Neuron (in vitro differentiated cells): ENCODE measurements around the gene LRRC18.

Source experiments
- H2AFZ ChIP-seq: one replicate; pipeline ENCODE4 v1.6.1; 2013; ENCODE audit warnings: low read depth, mild to moderate bottlenecking, inconsistent platforms, low read length, moderate library complexity
- H3K27me3 ChIP-seq: one replicate; pipeline ENCODE4 v1.6.1; 2013; ENCODE audit warnings: low read length; ENCODE audit not compliant: insufficient read depth
- H3K36me3 ChIP-seq: one replicate; pipeline ENCODE4 v1.6.1; 2013; ENCODE audit warnings: low read length; ENCODE audit not compliant: insufficient read depth
- H3K4me1 ChIP-seq: one replicate; pipeline ENCODE4 v1.6.1; 2013; ENCODE audit warnings: low read length; ENCODE audit not compliant: insufficient read depth
- H3K4me3 ChIP-seq: 2 replicates; pipeline ENCODE4 v1.5.1; 2013; ENCODE audit warnings: mild to moderate bottlenecking, low read length, moderate library complexity
- H3K9me3 ChIP-seq: one replicate; pipeline ENCODE4 v1.6.1; 2013; ENCODE audit warnings: low read length

Gene LRRC18

DNA sequence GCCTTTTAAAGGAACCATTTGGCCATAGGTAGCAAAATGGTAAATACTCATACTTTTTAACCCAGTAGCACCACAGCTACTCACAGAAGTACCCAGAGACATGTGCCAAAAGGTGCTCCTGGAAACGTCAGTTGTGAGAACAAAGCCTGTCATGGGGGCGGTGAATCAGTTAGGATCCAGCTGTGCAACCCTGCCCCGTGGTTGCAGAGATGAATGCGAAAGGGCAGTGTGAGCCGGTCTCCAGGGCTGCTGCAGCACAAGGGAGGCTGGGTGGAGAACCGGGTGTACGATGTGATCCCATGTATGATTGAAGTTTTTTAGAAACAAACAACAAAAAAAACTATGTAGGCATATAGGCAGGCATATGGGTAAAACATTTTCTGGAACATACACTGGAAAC is 1.3 kb upstream of the LRRC18 start:
- Histone ChIP-seq H3K4me1 (peaks cover 6% of the 10 kb centered on the region), H3K9me3 (no peaks in the 10 kb centered on the region), H3K4me3 (no peak overlapping the region)

DNA sequence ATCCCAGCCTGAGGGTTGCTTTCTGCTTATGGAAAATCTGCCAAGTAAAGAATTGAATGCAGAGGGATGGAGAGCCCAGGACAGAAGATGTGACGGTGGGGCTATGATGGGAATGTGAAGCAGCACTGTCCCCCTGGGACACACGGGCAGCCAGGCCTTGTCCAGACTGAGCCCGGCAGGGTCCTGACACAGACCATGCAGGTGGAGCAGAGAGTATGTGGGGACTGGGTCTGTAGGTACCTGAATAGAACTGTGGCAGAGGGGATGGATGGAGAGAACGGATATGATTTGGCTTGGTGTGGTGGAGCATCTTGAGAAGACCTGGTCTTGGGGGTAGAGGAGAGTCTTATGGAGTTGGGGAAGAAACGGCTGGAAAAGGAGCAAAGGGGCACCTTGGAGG is 732 bp upstream of the LRRC18 start:
- Histone ChIP-seq H3K9me3 (no peaks in the 10 kb centered on the region), H3K36me3 (no peaks in the 10 kb centered on the region), H3K4me1 (peaks cover 8% of the 10 kb centered on the region), H3K27me3 (no peaks in the 10 kb centered on the region), H3K4me3 (no peak overlapping the region), H2AFZ (no peak overlapping the region)

More for the DNA sequence above, 1.3 kb upstream of the LRRC18 start:
- Histone ChIP-seq H2AFZ (no peak overlapping the region), H3K27me3 (no peaks in the 10 kb centered on the region), H3K36me3 (no peaks in the 10 kb centered on the region)

DNA sequence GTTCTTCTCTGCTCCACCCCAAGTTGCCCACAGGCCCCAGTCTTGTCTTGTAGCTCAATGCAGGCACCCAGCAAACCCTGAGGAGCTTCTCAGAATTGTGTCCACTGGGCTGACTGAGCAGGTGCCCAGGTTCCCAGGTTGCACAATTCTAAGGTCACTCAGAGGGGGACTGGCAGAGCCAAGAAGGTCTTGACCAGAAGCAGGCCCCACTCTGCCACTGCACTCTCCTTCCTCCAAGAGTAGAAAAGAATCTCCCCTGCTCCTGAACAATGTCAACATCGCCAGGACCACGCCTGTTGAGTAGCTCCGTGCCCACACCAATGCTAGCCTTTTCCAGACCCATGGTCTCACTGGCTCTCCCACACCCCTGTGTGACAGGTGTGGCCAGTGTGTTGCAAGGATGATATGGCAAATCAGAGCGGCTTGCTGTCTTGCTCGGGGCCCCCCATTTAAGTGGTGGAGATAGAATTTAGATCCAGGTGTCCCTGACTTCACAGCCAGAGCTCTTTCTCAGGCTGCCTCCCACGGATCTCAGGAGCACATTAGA is 577 bp downstream of the LRRC18 start:
- H3K27me3 ChIP-seq: no peaks in the 10 kb centered on the region
- no peak overlapping the region for H3K4me3 ChIP-seq
- H3K36me3 ChIP-seq: no peaks in the 10 kb centered on the region
- peaks cover 13% of the 10 kb centered on the region for H3K4me1 ChIP-seq
- no peaks in the 10 kb centered on the region for H3K9me3 ChIP-seq
- no peak overlapping the region for H2AFZ ChIP-seq

DNA sequence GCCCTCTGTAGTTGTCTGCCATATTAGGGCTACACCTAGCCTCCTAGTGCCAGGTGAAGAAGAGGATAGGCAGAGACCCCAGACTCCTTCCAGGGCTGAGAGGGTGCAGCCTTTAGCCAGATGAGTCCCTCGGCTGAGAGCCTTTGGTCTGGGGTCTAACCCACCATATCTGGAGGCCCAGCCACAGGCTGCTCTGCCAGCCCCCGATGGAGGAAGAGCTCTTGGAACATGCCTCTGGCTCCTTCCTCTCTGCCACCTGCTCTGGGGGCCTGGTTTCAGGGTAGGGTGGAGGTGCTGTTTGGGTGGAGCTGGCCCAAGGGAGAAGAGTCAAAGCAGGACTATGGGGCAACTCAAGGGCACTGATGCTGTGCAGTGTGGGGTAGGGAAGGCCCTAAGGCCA is 1.4 kb downstream of the LRRC18 start:
- Histone ChIP-seq H3K27me3 (no peaks in the 10 kb centered on the region), H3K4me1 (peaks cover 13% of the 10 kb centered on the region), H2AFZ (no peak overlapping the region), H3K9me3 (no peaks in the 10 kb centered on the region), H3K4me3 (no peak overlapping the region), H3K36me3 (no peaks in the 10 kb centered on the region)

DNA sequence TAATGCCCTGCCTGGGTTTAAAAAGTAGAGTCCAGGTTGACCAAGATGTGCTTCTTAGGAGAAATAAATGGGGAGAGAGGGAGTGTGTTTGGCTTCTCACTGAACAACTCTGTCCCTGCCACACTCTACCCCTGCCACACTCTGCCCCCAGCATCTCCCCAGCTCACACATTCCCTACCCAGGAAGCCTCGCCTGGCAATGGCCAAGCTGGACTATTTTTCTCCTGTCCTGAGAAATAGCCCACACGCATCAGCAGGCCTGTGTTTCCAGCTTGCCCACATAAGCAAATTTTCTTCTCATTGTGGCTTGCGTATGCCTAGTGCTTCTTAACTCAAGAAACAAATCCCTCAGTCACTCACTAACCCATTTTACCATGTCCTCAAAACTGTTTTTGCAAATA is 1.8 kb downstream of the LRRC18 start:
- no peak overlapping the region for H3K4me3 ChIP-seq
- no peaks in the 10 kb centered on the region for H3K36me3 ChIP-seq

DNA sequence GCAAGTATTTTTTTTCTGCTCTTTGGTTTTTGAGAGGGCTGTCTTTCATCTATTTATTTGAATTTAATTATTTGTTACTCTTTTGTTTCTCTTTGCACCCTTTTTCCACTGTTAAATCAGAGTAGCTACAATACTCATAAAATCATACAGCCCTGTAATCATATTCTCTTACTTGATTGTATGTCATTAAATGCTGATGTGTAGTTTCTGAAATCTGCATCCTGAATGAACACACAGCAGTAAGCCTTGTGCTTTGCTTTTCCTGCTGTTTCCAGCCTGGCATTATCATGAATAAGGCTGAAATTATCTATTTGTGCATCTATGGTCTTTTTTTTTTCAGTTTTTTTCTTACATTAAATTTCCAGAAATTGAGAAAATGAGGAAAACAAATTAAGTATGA is 4.1 kb downstream of the LRRC18 start:
- Histone ChIP-seq H2AFZ (peak overlapping the region; percentile 18), H3K9me3 (no peaks in the 10 kb centered on the region), H3K4me3 (no peak overlapping the region), H3K4me1 (peaks cover 7% of the 10 kb centered on the region), H3K27me3 (no peaks in the 10 kb centered on the region), H3K36me3 (no peaks in the 10 kb centered on the region)

More for the DNA sequence above, 1.8 kb downstream of the LRRC18 start:
- Histone ChIP-seq H2AFZ (no peak overlapping the region), H3K4me1 (peaks cover 13% of the 10 kb centered on the region), H3K27me3 (no peaks in the 10 kb centered on the region), H3K9me3 (no peaks in the 10 kb centered on the region)

DNA sequence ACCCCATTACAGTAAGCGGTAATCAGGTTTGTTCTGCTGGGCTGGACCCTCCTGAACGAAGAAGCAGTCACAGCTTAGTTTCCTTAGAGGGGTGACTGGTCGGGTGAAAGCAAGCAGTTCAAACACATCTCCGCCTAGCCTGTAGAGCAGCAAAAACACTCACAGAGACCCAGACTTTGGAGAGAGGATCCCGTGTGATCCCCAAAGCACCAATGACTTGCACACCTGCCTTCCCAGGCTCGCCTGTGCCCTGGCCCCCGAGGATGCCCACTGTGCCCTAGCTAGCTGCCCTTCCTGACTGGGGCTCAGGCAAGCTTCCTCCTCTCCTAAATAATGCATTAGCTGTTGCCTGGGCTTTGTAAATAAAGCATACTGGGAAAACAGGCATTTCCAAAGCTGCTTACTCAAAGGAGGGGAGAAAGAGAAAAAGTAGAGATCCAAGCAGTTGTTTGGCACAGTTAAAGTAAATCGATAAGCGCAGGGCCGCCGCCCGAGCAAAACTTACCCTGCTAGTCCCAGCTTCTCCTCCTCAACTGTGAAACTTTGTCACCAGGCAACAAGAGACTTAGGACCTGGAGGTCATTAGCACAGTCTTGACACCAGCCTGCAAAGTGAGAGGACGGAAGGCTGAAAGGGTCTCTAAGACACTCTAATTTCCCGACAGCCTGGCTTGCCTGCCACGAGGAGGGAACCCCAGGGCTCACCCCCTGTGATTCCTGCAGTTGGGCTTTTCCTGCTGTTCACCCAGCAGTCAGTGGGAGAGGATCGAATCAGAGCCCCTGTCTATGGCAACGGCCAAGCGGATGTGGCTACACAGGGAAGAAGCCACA is 4.8 kb downstream of the LRRC18 start:
- peak overlapping the region; percentile 18 for H2AFZ ChIP-seq
- H3K4me1 ChIP-seq: peaks cover 7% of the 10 kb centered on the region
- no peaks in the 10 kb centered on the region for H3K27me3 ChIP-seq
- H3K36me3 ChIP-seq: no peaks in the 10 kb centered on the region
- no peak overlapping the region for H3K4me3 ChIP-seq
- no peaks in the 10 kb centered on the region for H3K9me3 ChIP-seq

DNA sequence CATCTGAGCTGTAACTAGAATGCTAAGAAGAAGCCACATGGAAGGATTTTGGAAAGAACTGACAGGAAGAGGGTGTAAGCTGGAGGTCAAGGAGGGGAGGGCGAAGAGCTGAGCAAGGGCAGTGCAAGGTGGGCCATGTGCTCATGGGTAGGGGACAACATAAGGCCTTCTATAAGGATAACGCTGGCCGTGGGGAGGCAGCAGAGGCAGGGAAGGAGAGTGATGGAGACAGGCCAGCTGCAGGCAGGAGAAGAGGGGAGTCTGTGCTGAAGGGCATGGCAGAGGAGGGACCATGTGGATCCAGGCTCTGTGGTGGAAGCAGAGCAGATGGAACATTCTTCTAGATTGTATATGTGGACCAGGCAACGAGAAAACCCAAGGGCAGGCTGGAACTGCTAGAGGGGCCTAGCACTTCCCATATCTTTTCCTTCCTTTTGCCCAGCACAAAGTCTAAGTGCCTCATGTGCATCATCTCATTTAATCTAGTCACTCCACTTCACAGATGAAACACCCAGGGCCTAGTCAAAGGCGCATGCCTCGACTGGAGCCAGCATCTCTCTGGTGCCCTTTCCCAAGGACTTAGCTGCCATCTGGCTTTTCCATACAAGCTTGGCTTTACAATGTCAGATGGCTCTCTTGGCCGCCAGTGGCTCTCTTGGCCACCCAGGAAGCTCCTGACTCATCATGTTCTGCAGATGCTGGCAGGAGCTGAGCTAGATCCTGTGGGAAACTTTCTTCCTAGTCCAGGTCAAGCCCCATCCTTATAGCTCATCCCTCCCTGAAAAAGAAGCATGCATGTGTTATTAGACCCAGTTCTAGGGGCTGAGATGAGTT is 6.6 kb downstream of the LRRC18 start:
- H2AFZ ChIP-seq: no peak overlapping the region
- no peak overlapping the region for H3K4me3 ChIP-seq
- H3K36me3 ChIP-seq: no peaks in the 10 kb centered on the region
- peaks cover 7% of the 10 kb centered on the region for H3K4me1 ChIP-seq
- H3K9me3 ChIP-seq: no peaks in the 10 kb centered on the region
- H3K27me3 ChIP-seq: no peaks in the 10 kb centered on the region

DNA sequence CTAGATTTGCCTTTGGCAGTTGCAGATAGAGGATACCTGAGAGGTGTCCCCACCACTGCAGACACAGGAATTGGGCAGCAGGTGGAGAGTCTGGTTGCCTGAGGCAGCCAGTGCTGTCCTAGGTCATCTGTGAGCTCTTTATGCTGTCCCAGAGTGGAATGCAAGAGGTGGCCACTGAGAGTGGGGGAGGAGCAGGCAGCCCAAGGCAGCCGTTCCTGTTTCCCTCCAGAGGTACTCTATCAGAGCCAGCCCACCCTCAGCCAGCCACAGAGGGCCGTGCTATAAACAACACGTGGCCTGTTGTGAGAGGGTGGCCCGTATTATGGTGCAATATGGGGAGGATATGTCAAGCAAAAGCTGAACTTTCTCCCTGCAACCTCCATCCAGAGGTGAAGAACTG is 8.5 kb downstream of the LRRC18 start:
- Histone ChIP-seq H3K27me3 (no peaks in the 10 kb centered on the region), H3K36me3 (no peaks in the 10 kb centered on the region)

DNA sequence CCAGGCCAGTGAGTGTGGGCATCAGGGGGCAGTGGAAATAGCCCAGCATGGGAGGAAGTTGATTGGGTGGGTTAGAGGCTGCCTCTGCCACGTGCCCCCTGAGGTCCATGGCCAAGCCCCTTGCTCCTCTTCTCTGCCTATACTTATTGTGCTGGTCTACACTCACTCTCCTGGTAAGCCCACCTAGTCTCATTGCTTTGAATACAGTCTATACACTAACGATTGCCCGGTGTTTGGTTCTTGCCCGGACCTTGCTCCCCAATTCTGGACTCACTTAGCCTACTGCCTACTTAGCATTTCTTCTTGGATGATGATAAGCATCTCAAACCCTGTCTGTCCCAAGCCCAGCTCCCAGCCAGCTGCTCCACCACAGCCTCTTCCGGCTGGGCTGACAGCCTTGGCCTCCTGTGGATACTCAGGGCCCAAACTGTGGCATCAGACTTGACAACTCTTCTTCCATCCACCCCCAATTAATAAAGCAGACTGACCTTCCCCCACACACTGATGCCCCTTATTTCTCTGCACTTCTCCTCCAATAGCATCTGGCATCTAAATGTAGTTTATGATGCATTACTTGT is 10.1 kb downstream of the LRRC18 start:
- Histone ChIP-seq H3K4me3 (no peak overlapping the region), H3K4me1 (no peaks in the 10 kb centered on the region), H3K9me3 (no peaks in the 10 kb centered on the region), H3K36me3 (no peaks in the 10 kb centered on the region), H2AFZ (no peak overlapping the region), H3K27me3 (no peaks in the 10 kb centered on the region)

More for the DNA sequence above, 8.5 kb downstream of the LRRC18 start:
- peaks cover 7% of the 10 kb centered on the region for H3K4me1 ChIP-seq
- no peaks in the 10 kb centered on the region for H3K9me3 ChIP-seq
- H3K4me3 ChIP-seq: no peak overlapping the region
- no peak overlapping the region for H2AFZ ChIP-seq

DNA sequence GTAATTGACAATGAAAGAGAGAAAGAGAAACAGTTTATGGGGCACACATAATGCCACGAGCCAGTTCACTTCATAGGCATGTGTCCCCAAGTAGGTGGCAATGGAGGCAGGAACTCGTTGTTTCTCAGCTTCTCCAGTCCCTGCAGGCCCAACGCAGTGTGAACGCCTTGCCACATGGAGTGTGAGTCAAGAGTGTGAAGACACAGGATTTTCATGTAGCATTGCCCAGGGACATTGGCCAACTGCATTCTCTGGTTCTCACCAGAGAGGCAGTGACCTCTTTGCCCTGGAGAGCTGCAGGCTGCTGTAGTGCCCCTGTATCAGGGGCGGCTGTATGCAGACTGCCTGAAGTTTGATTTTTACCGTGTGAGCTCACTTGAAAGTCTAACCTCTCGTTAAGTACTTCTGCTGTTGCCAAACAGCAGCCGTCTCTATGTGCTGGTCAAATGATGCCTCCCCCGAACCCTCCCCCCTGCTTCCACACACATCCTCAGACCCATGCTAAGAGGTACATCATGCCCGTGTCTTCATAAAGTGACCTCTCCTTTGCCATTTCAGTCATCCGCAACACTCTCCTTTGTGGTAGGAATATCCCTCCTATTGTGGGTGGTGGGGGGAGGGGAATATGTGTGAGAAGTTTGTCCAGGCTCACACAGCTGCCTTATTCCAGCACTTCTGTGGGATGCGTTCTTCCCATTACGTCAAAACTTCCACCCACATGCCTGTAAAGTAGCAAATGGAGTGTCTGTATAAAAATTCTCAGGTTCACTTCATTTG is 12.7 kb downstream of the LRRC18 start:
- Histone ChIP-seq H3K9me3 (no peaks in the 10 kb centered on the region), H2AFZ (no peak overlapping the region), H3K36me3 (no peaks in the 10 kb centered on the region), H3K4me1 (no peaks in the 10 kb centered on the region), H3K27me3 (no peaks in the 10 kb centered on the region), H3K4me3 (no peak overlapping the region)

DNA sequence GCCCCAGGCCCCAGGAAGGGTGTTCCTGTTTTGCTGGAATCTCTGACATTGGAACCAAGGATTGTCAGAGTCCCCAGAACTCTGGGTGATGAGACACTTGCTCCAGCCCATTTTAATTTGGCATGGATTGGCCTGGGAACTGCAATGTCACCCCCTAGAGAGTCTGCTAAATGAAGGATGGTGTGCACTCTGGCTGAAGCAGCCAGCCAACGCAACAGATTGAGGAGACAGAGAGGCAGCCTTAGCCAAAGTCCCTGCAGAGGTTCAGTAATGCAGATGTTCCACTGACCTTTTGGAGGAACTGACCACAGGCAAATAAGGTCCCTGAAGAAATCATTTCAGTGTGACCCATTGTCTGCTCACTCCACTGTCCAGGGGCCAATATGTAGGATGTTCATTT is 13.4 kb downstream of the LRRC18 start:
- Histone ChIP-seq H3K36me3 (no peaks in the 10 kb centered on the region), H3K27me3 (no peaks in the 10 kb centered on the region), H2AFZ (no peak overlapping the region), H3K4me3 (no peak overlapping the region), H3K4me1 (no peaks in the 10 kb centered on the region), H3K9me3 (no peaks in the 10 kb centered on the region)
